A673 (cell line): ENCODE results near the gene WHRN. TPM values are rescaled to one million over a fixed set of nuclear protein-coding genes. Genes with fewer than 3 reads are reported as not detected.

Experiments used
- BruUV-seq: library from RNA; stranded (reverse); fragments of 400-500 nt; replicated peaks from 2 replicates; lab custom pipeline; 2021; lab: Mats Ljungman, UMichigan
- CTCF ChIA-PET: fragments of 300-600 bp; sonication (Branson Sonifier 250); formaldehyde crosslinking; loops from one replicate; lab custom pipeline; 2022; ENCODE audit warnings: antibody characterized with exemption; lab: Charles Lee
- POLR2A ChIA-PET: fragments of 300-600 bp; sonication (Branson Sonifier 250); formaldehyde crosslinking; loops from one replicate; lab custom pipeline; 2022; ENCODE audit warnings: antibody characterized with exemption; ENCODE audit not compliant: low non-redundant PET; lab: Charles Lee
- DNase-seq: peaks from one replicate; pipeline ENCODE4 v3.0.0-alpha.2; 2015; ENCODE audit warnings: low spot score
- H3K27ac ChIP-seq: fragments of 200-600 bp; sonication (generic); 2 replicates; pipeline ENCODE4 v1.5.1; 2016; ENCODE audit warnings: mixed run types, low read depth, mild to moderate bottlenecking, mixed read lengths, antibody characterized with exemption, low read length; ENCODE audit not compliant: poor library complexity, severe bottlenecking
- H3K27me3 ChIP-seq: fragments of 200-600 bp; sonication (generic); replicated peaks from 2 replicates; pipeline ENCODE4 v1.6.1; 2017; ENCODE audit warnings: mixed run types, low read depth, mild to moderate bottlenecking, mixed read lengths, antibody characterized with exemption, low read length; ENCODE audit not compliant: insufficient read depth, poor library complexity
- H3K36me3 ChIP-seq: fragments of 200-600 bp; sonication (generic); 2 replicates; pipeline ENCODE4 v1.6.1; 2016; ENCODE audit warnings: mixed run types, mild to moderate bottlenecking, mixed read lengths, antibody characterized with exemption, low read length; ENCODE audit not compliant: insufficient read depth, poor library complexity, severe bottlenecking
- H3K4me1 ChIP-seq: fragments of 200-600 bp; sonication (generic); 2 replicates; pipeline ENCODE4 v1.6.1; 2017; ENCODE audit warnings: mixed run types, mild to moderate bottlenecking, mixed read lengths, antibody characterized with exemption, low read length; ENCODE audit not compliant: insufficient read depth, poor library complexity, severe bottlenecking
- H3K4me3 ChIP-seq: fragments of 200-600 bp; sonication (generic); 2 replicates; pipeline ENCODE4 v1.5.1; 2016; ENCODE audit warnings: low read depth, mixed run types, mild to moderate bottlenecking, mixed read lengths, low read length; ENCODE audit not compliant: poor library complexity, severe bottlenecking
- H3K9me3 ChIP-seq: fragments of 200-600 bp; sonication (generic); 2 replicates; pipeline ENCODE4 v1.6.1; 2016; ENCODE audit warnings: mixed run types, low read depth, mild to moderate bottlenecking, mixed read lengths, antibody characterized with exemption, low read length; ENCODE audit not compliant: poor library complexity, severe bottlenecking
- CTCF ChIP-seq: fragments of 300-800, 200-600 bp; sonication (generic); conservative IDR thresholded peaks from 2 replicates; pipeline ENCODE4 v1.5.1; 2017; ENCODE audit warnings: low read depth, mild to moderate bottlenecking, antibody characterized with exemption, low read length, moderate library complexity, mixed read lengths
- EZH2 ChIP-seq: fragments of 200-600 bp; sonication (generic); IDR thresholded peaks from 2 replicates; pipeline ENCODE4 v1.6.1; 2017; ENCODE audit warnings: borderline replicate concordance, low read depth, mild to moderate bottlenecking, mixed read lengths, antibody characterized with exemption, low read length; ENCODE audit not compliant: poor library complexity, severe bottlenecking
- intact Hi-C: fragments of 100-400 bp; cut with micrococcal nuclease; formaldehyde crosslinking; loops from one replicate; pipeline ENCODE4 v1.10.0; 2022; ENCODE audit not compliant: unreplicated experiment
- total RNA-seq: library from RNA; stranded (reverse); gene quantifications from 2 replicates; pipeline ENCODE4 v1.2.3, GENCODE V29; 2021

WHRN gene
- total RNA-seq, 1 experiment from 2014 or later: 9.1 TPM

- Histone ChIP-seq H3K9me3 (no peaks in the 10 kb centered on the region), H3K27me3 (no peaks in the 10 kb centered on the region), H3K36me3 (no peaks in the 10 kb centered on the region), H3K27ac (no peak overlapping the region), H3K4me3 (no peak overlapping the region), H3K4me1 (peaks cover 9% of the 10 kb centered on the region)
- ChIA-PET CTCF (no interaction called here), POLR2A (interaction anchor here (0.6 kb wide), 1 partner anchor 1027 kb away, joined by 3 read pairs; no protein-coding TSS in a partner anchor)
- TF ChIP-seq EZH2: no peak
- no peak for TF ChIP-seq CTCF
- BruUV-seq: no TSS peak
- intact Hi-C loops: no loop called here
- DNase-seq: no peak
Measured at GRCh38 chr9:114497236-114497635, 8.0 kb downstream of the WHRN start.

- no peak overlapping the region for H3K4me3 ChIP-seq
- intact Hi-C loops: no loop called here
- no peaks in the 10 kb centered on the region for H3K36me3 ChIP-seq
- ChIA-PET CTCF (no interaction called here), POLR2A (no interaction called here)
- H3K4me1 ChIP-seq: no peaks in the 10 kb centered on the region
- DNase-seq: no peak
- H3K27me3 ChIP-seq: no peaks in the 10 kb centered on the region
- TF ChIP-seq CTCF (no peak), EZH2 (no peak)
- no peaks in the 10 kb centered on the region for H3K9me3 ChIP-seq
- no peak overlapping the region for H3K27ac ChIP-seq
- BruUV-seq: no TSS peak
Measured at GRCh38 chr9:114496011-114496410, 9.3 kb downstream of the WHRN start.

DNA sequence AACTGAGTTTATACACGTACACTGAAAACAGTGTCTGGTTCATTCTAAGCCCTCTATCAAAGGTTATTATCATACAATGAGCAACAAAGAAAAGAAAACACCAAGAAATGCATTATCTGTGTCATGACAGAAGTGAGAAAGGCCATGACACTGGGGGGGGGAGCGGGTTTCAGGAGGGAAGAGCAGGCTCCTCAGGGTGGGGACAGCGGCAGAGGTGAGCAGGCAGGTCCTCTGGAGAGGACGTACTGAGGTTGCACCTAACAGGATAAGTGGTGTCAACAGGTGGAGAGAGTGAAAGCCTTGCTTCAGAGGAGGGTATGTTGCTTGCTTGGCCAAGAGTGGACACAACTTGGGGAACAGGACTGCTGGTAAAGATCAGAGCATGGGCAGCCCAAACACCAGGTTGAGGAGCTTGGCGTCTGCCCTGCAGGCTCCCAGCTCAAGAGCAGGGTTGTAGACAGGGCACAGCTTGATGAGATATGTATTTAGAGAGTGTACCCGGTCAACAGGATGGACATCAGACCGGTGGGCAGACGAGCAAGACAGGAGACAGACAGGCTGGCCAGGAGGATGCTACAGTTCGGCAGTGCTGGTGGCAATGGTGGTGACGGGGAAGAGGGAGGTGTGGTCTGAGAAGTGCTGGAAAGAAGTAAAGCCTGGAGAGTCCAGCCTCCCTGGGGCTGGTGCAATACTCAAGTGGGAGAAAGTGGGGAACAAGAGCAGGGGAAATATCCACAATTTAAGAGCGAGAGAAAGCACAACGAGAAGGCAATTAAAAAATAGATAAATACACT, 10.3 kb downstream of the WHRN start:
- no peak overlapping the region for H3K27ac ChIP-seq
- DNase-seq: no peak
- BruUV-seq: no TSS peak
- no peaks in the 10 kb centered on the region for H3K9me3 ChIP-seq
- no peaks in the 10 kb centered on the region for H3K36me3 ChIP-seq
- no peak overlapping the region for H3K4me3 ChIP-seq
- H3K27me3 ChIP-seq: no peaks in the 10 kb centered on the region
- CTCF ChIA-PET: no interaction called here
- intact Hi-C loops: no loop called here
- POLR2A ChIA-PET: no interaction called here
- no peaks in the 10 kb centered on the region for H3K4me1 ChIP-seq
- TF ChIP-seq EZH2: no peak
- TF ChIP-seq CTCF: no peak
